ENCODE data around the gene NFKBIZ. TPM values are rescaled to one million over a fixed set of nuclear protein-coding genes. Genes with fewer than 3 reads are reported as not detected.

NFKBIZ gene
- total RNA-seq, 1 donor from 2014 or later = 76.4 TPM

GRCh38 chr3:101821503-101821902, 27.8 kb upstream of the NFKBIZ start:
- Histone ChIP-seq H3K36me3 (ENCODE audit: control insufficient read depth, insufficient read depth, low read length) (no peaks in the 10 kb centered on the region), H3K27me3 (ENCODE audit: control insufficient read depth, insufficient read depth, low read length) (no peaks in the 10 kb centered on the region), H3K4me3 (ENCODE audit: low read depth, low read length) (no peak overlapping the region)
- no peak for TF ChIP-seq CTCF (IDR thresholded peaks at IDR 0.05; ENCODE audit: insufficient read depth, low read length, poor library complexity, severe bottlenecking)
- DNase-seq (ENCODE audit: low read depth) = no peak

GRCh38 chr3:101823525-101823924, 25.8 kb upstream of the NFKBIZ start:
- no peaks in the 10 kb centered on the region for H3K27me3 ChIP-seq (ENCODE audit: control insufficient read depth, insufficient read depth, low read length)
- no peak overlapping the region for H3K4me3 ChIP-seq (ENCODE audit: low read depth, low read length)
- no peak for TF ChIP-seq CTCF (IDR thresholded peaks at IDR 0.05; ENCODE audit: insufficient read depth, low read length, poor library complexity, severe bottlenecking)
- DNase-seq (ENCODE audit: low read depth) = no peak
- H3K36me3 ChIP-seq (ENCODE audit: control insufficient read depth, insufficient read depth, low read length) = no peaks in the 10 kb centered on the region

- Histone ChIP-seq H3K27me3 (ENCODE audit: control insufficient read depth, insufficient read depth, low read length) (no peaks in the 10 kb centered on the region), H3K36me3 (ENCODE audit: control insufficient read depth, insufficient read depth, low read length) (no peaks in the 10 kb centered on the region), H3K4me3 (ENCODE audit: low read depth, low read length) (no peak overlapping the region)
- DNase-seq (ENCODE audit: low read depth) = no peak
- TF ChIP-seq CTCF (IDR thresholded peaks at IDR 0.05; ENCODE audit: insufficient read depth, low read length, poor library complexity, severe bottlenecking) = no peak
These were observed 24.6 kb upstream of the NFKBIZ start for GRCh38 chr3:101824702-101825101.

- TF ChIP-seq CTCF (IDR thresholded peaks at IDR 0.05; ENCODE audit: insufficient read depth, low read length, poor library complexity, severe bottlenecking) = no peak
- Histone ChIP-seq H3K36me3 (ENCODE audit: control insufficient read depth, insufficient read depth, low read length) (no peaks in the 10 kb centered on the region), H3K27me3 (ENCODE audit: control insufficient read depth, insufficient read depth, low read length) (no peaks in the 10 kb centered on the region), H3K4me3 (ENCODE audit: low read depth, low read length) (no peak overlapping the region)
- no peak for DNase-seq (ENCODE audit: low read depth)
These were observed 23.3 kb upstream of the NFKBIZ start for GRCh38 chr3:101825904-101826445.

GRCh38 chr3:101827211-101828174, 21.8 kb upstream of the NFKBIZ start:
- no peak for TF ChIP-seq CTCF (IDR thresholded peaks at IDR 0.05; ENCODE audit: insufficient read depth, low read length, poor library complexity, severe bottlenecking)
- DNase-seq (ENCODE audit: low read depth) = peak; percentile 48
- peak overlapping the region; percentile 62 for H3K4me3 ChIP-seq (ENCODE audit: low read depth, low read length)
- H3K36me3 ChIP-seq (ENCODE audit: control insufficient read depth, insufficient read depth, low read length) = no peaks in the 10 kb centered on the region
- H3K27me3 ChIP-seq (ENCODE audit: control insufficient read depth, insufficient read depth, low read length) = no peaks in the 10 kb centered on the region
